HCT116 (cell line): ENCODE data around the gene ST3GAL3. TPM values are rescaled to one million over a fixed set of nuclear protein-coding genes. Genes with fewer than 3 reads are reported as not detected.

Experiments
- ATAC-seq: fragments of 200-7000 bp; cut with Tn5 transposase; 2 replicates; pipeline ENCODE4 v1.9.1; 2020; ENCODE audit warnings: mild to moderate bottlenecking, moderate library complexity
- BruUV-seq: library from RNA; stranded (reverse); fragments of 400-500 nt; replicated peaks from 2 replicates; lab custom pipeline; 2021; lab: Mats Ljungman, UMichigan
- CTCF ChIA-PET: fragments of 300-600 bp; sonication (Branson Sonifier 250); formaldehyde crosslinking; loops from one replicate; lab custom pipeline; 2021; ENCODE audit warnings: antibody characterized with exemption; lab: Charles Lee
- POLR2A ChIA-PET: fragments of 300-600, 350-600 bp; sonication (Branson Sonifier 250); formaldehyde crosslinking; loops from one replicate; lab custom pipeline; 2021; ENCODE audit warnings: antibody characterized with exemption; lab: Charles Lee
- RAD21 ChIA-PET, 2 experiments: fragments of 300-600 bp; sonication (Branson Sonifier 250); formaldehyde crosslinking; loops; one replicate each; lab custom pipeline; 2023; ENCODE audit warnings: low total read pairs in 2 of 2; ENCODE audit not compliant: uncharacterized antibody in 2 of 2, unreplicated experiment in 2 of 2, low non-redundant PET in 1 of 2; lab: Charles Lee
- DNase-seq: peaks from one replicate; pipeline ENCODE4 v3.0.0-alpha.2; 2010; ENCODE audit warnings: low read depth, low spot score
- H2AFZ ChIP-seq: fragments of 200-600 bp; shearing (Covaris generic), sonication (generic); 2 replicates; pipeline ENCODE4 v1.6.1; 2017; ENCODE audit warnings: low read depth, mixed run types, mixed read lengths, antibody characterized with exemption, low read length; ENCODE audit not compliant: poor library complexity, severe bottlenecking
- H3K27ac ChIP-seq: 2 replicates; pipeline ENCODE4 v1.5.1; 2012; ENCODE audit warnings: low read depth, low read length
- H3K27me3 ChIP-seq: fragments of 200-600 bp; sonication (generic); 2 replicates; pipeline ENCODE4 v1.6.1; 2016; ENCODE audit warnings: mixed run types, low read length, mixed read lengths; ENCODE audit not compliant: insufficient read depth
- H3K36me3 ChIP-seq, 2 experiments: fragments of 200-500 bp in 1 of 2; fragments of 200-600 bp in 1 of 2; sonication (Bioruptor generic) in 1 of 2; sonication (generic) in 1 of 2; 2 replicates each; pipeline versions ENCODE4 v1.5.1 to v1.6.1; 2014 to 2016; ENCODE audit warnings: low read length in 2 of 2, inconsistent platforms in 1 of 2, mixed read lengths in 1 of 2, mixed run types in 1 of 2; ENCODE audit not compliant: insufficient read depth in 2 of 2, control insufficient read depth in 1 of 2
- H3K4me1 ChIP-seq, 2 experiments: fragments of 200-600 bp in 1 of 2; sonication (generic) in 1 of 2; 2 replicates each; pipeline versions ENCODE4 v1.5.1 to v1.6.1; 2012 to 2017; ENCODE audit warnings: low read length in 2 of 2, inconsistent platforms in 1 of 2, mild to moderate bottlenecking in 1 of 2, mixed read lengths in 1 of 2, mixed run types in 1 of 2, moderate library complexity in 1 of 2; ENCODE audit not compliant: insufficient read depth in 2 of 2, control insufficient read depth in 1 of 2
- H3K4me2 ChIP-seq: fragments of 200-600 bp; sonication (generic); 2 replicates; pipeline ENCODE4 v1.6.1; 2017; ENCODE audit warnings: mixed run types, low read length, mixed read lengths
- H3K4me3 ChIP-seq, 2 experiments: fragments of 200-600 bp in 1 of 2; sonication (generic) in 1 of 2; replicated peaks in 1 of 2; 2 replicates each; pipeline ENCODE4 v1.5.1; 2011 to 2016; ENCODE audit warnings: low read length in 2 of 2, control low read depth in 1 of 2, low read depth in 1 of 2, mild to moderate bottlenecking in 1 of 2, mixed read lengths in 1 of 2, mixed run types in 1 of 2
- H3K79me2 ChIP-seq: fragments of 200-600 bp; sonication (generic); 2 replicates; pipeline ENCODE4 v1.6.1; 2017; ENCODE audit warnings: mild to moderate bottlenecking, mixed run types, low read length, moderate library complexity, mixed read lengths; ENCODE audit not compliant: insufficient read depth
- H3K9ac ChIP-seq: fragments of 200-600 bp; sonication (generic); 2 replicates; pipeline ENCODE4 v1.6.1; 2016; ENCODE audit warnings: low read length, mixed read lengths
- H3K9me2 ChIP-seq: fragments of 200-600 bp; sonication (generic), shearing (Covaris generic); 2 replicates; pipeline ENCODE4 v1.6.1; 2017; ENCODE audit warnings: mixed run types, mild to moderate bottlenecking, moderate library complexity; ENCODE audit not compliant: insufficient read depth
- H3K9me3 ChIP-seq, 2 experiments: fragments of 200-500 bp in 1 of 2; fragments of 200-600 bp in 1 of 2; sonication (Bioruptor generic) in 1 of 2; sonication (generic) in 1 of 2; 2 replicates each; pipeline ENCODE4 v1.6.1; 2014 to 2017; ENCODE audit warnings: low read length in 2 of 2, mixed read lengths in 2 of 2, inconsistent platforms in 1 of 2, low read depth in 1 of 2, mild to moderate bottlenecking in 1 of 2, mixed run types in 1 of 2, moderate library complexity in 1 of 2; ENCODE audit not compliant: control insufficient read depth in 1 of 2, insufficient read depth in 1 of 2
- H4K20me1 ChIP-seq: fragments of 200-600 bp; sonication (generic), shearing (Covaris generic); 2 replicates; pipeline ENCODE4 v1.6.1; 2017; ENCODE audit warnings: mixed run types, mild to moderate bottlenecking, moderate library complexity; ENCODE audit not compliant: insufficient read depth
- CBX3 ChIP-seq: IDR thresholded peaks from 2 replicates; pipeline ENCODE4 v1.6.1; 2012; ENCODE audit warnings: low read depth
- ELF1 ChIP-seq: IDR thresholded peaks from 2 replicates; pipeline ENCODE4 v1.6.1; 2012; ENCODE audit warnings: low read depth, borderline replicate concordance
- EZH2phosphoT487 ChIP-seq: fragments of 200-600 bp; IDR thresholded peaks from 2 replicates; pipeline ENCODE4 v1.6.1; 2018; ENCODE audit warnings: antibody characterized with exemption, borderline replicate concordance
- FOSL1 ChIP-seq: IDR thresholded peaks from 2 replicates; pipeline ENCODE4 v1.6.1; 2012; ENCODE audit warnings: low read depth
- RAD21 ChIP-seq: IDR thresholded peaks from 2 replicates; pipeline ENCODE4 v1.6.1; 2012; ENCODE audit warnings: low read depth, mild to moderate bottlenecking
- SIN3A ChIP-seq: IDR thresholded peaks from 2 replicates; pipeline ENCODE4 v1.6.1; 2012; ENCODE audit warnings: low read depth
- SP1 ChIP-seq: IDR thresholded peaks from 2 replicates; pipeline ENCODE4 v1.6.1; 2012; ENCODE audit warnings: low read depth
- SRF ChIP-seq: IDR thresholded peaks from 2 replicates; pipeline ENCODE4 v1.6.1; 2012; ENCODE audit warnings: low read depth
- TCF7L2 ChIP-seq: IDR thresholded peaks from 2 replicates; pipeline ENCODE4 v1.7.0; 2011; ENCODE audit warnings: borderline replicate concordance, inconsistent platforms; ENCODE audit not compliant: insufficient read depth, insufficient read length; ENCODE audit errors: extremely low read depth
- YY1 ChIP-seq: IDR thresholded peaks from 2 replicates; pipeline ENCODE4 v1.6.1; 2011; ENCODE audit warnings: low read length, low read depth, moderate library complexity, mild to moderate bottlenecking; ENCODE audit not compliant: insufficient replicate concordance; ENCODE audit errors: extremely low read depth
- ZFX ChIP-seq: fragments of 450-650 bp; IDR thresholded peaks from 2 replicates; pipeline ENCODE4 v1.6.1; 2017
- ZNF274 ChIP-seq: fragments of 200-500 bp; sonication (Bioruptor generic); IDR thresholded peaks from 2 replicates; pipeline ENCODE4 v1.6.1; 2014; ENCODE audit warnings: mild to moderate bottlenecking, low read depth, low read length, inconsistent platforms
- intact Hi-C: fragments of 100-400 bp; cut with micrococcal nuclease; formaldehyde crosslinking; loops from 2 replicates; pipeline ENCODE4 v1.10.0; 2022
- total RNA-seq: library from RNA; stranded (reverse); gene quantifications from one replicate; pipeline ENCODE4 v1.2.1, GENCODE V29; 2021; ENCODE audit not compliant: unreplicated experiment
- TF ChIP-seq, protein P1 (sequence below): IDR thresholded peaks from 2 replicates; pipeline ENCODE4 v1.6.1; 2012
- TF ChIP-seq, protein P2 (sequence below): IDR thresholded peaks from 2 replicates; pipeline ENCODE4 v1.6.1; 2012; ENCODE audit warnings: low read depth
- TF ChIP-seq, protein P3 (sequence below): IDR thresholded peaks from 2 replicates; pipeline ENCODE4 v1.6.1; 2011; ENCODE audit warnings: mild to moderate bottlenecking, low read length, moderate library complexity; ENCODE audit not compliant: insufficient replicate concordance; ENCODE audit errors: extremely low read depth

The ST3GAL3 gene
- total RNA-seq, 1 experiment from 2014 or later, result 7.2 TPM

DNA sequence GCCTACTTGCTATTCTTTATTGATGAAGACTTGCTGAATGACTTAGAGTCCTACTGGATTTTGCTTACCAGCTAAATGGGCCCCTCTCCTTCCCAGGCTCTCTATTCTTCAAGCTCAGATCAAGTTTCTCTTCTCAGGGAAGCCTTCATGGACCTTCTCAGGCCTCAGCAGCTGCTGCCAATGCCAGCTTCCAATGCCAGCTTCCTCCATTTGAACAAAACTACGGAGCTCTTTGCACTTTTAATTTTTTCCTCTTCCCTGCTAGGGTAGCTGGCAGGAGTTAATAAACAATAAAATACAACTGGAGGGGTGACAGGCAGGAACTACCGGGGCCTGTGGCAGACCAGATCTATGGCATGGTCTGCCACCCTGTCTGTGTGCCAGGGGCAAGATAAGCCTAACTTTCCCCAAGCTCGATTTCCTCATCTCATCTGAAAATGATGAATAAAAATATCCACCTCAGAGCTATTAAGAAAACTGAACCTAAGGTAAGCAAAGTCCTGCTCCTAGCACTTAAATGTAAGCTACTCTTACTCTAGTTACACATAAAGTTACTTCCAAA lies 238.4 kb downstream of the ST3GAL3 start:
- DNase-seq (no peak), ATAC-seq (no peak)
- TF ChIP-seq FOSL1, result no peak
- TF ChIP-seq TCF7L2, result no peak
- TF ChIP-seq EZH2phosphoT487, result no peak
- TF ChIP-seq, protein P1, sequence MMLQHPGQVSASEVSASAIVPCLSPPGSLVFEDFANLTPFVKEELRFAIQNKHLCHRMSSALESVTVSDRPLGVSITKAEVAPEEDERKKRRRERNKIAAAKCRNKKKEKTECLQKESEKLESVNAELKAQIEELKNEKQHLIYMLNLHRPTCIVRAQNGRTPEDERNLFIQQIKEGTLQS, result no peak
- no peak for TF ChIP-seq CBX3
- no peak for TF ChIP-seq RAD21
- TF ChIP-seq ELF1, result no peak
- no peak for TF ChIP-seq YY1
- TF ChIP-seq, protein P2, sequence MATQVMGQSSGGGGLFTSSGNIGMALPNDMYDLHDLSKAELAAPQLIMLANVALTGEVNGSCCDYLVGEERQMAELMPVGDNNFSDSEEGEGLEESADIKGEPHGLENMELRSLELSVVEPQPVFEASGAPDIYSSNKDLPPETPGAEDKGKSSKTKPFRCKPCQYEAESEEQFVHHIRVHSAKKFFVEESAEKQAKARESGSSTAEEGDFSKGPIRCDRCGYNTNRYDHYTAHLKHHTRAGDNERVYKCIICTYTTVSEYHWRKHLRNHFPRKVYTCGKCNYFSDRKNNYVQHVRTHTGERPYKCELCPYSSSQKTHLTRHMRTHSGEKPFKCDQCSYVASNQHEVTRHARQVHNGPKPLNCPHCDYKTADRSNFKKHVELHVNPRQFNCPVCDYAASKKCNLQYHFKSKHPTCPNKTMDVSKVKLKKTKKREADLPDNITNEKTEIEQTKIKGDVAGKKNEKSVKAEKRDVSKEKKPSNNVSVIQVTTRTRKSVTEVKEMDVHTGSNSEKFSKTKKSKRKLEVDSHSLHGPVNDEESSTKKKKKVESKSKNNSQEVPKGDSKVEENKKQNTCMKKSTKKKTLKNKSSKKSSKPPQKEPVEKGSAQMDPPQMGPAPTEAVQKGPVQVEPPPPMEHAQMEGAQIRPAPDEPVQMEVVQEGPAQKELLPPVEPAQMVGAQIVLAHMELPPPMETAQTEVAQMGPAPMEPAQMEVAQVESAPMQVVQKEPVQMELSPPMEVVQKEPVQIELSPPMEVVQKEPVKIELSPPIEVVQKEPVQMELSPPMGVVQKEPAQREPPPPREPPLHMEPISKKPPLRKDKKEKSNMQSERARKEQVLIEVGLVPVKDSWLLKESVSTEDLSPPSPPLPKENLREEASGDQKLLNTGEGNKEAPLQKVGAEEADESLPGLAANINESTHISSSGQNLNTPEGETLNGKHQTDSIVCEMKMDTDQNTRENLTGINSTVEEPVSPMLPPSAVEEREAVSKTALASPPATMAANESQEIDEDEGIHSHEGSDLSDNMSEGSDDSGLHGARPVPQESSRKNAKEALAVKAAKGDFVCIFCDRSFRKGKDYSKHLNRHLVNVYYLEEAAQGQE, result no peak
- no peak for TF ChIP-seq ZFX
- TF ChIP-seq SIN3A, result no peak
- TF ChIP-seq SP1, result no peak
- TF ChIP-seq, protein P3, sequence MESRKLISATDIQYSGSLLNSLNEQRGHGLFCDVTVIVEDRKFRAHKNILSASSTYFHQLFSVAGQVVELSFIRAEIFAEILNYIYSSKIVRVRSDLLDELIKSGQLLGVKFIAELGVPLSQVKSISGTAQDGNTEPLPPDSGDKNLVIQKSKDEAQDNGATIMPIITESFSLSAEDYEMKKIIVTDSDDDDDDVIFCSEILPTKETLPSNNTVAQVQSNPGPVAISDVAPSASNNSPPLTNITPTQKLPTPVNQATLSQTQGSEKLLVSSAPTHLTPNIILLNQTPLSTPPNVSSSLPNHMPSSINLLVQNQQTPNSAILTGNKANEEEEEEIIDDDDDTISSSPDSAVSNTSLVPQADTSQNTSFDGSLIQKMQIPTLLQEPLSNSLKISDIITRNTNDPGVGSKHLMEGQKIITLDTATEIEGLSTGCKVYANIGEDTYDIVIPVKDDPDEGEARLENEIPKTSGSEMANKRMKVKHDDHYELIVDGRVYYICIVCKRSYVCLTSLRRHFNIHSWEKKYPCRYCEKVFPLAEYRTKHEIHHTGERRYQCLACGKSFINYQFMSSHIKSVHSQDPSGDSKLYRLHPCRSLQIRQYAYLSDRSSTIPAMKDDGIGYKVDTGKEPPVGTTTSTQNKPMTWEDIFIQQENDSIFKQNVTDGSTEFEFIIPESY, result no peak
- no peak for TF ChIP-seq ZNF274
- TF ChIP-seq SRF, result no peak
- POLR2A ChIA-PET, result interaction anchor here (0.6 to 0.8 kb wide), 4 partner anchors 8 to 186 kb away, joined by 3 read pairs; no protein-coding TSS in a partner anchor
- H3K27ac ChIP-seq, result peak overlapping the region; percentile 88
- RAD21 ChIA-PET, result interaction anchor here (1.2 to 2.0 kb wide), 3 partner anchors 11 to 182 kb away, joined by 4 to 10 read pairs (median 9); partner anchors contain the start of gene ARTN (in 2 of the 2)
- no peaks in the 10 kb centered on the region for H3K9me2 ChIP-seq
- peak overlapping the region; percentile 96 for H3K4me2 ChIP-seq
- BruUV-seq, result TSS peak; percentile 88
- CTCF ChIA-PET, result interaction anchor here (1.1 to 9.8 kb wide), 4 partner anchors 13 to 182 kb away, joined by 3 to 130 read pairs (median 14); partner anchors contain the start of gene ARTN
- H4K20me1 ChIP-seq, result no peaks in the 10 kb centered on the region
- H3K36me3 ChIP-seq, result 0 out of 4 replicates have a peak, but pooled peaks cover 0 to 3% of the 10 kb centered on the region in 2 experiments
- peak overlapping the region; percentile 76 for H3K9ac ChIP-seq
- H3K9me3 ChIP-seq, result no peaks in the 10 kb centered on the region
- H3K4me1 ChIP-seq, result peaks cover 10 to 23% of the 10 kb centered on the region in 2 experiments; a peak in 3 of 4 replicates
- H3K27me3 ChIP-seq, result no peaks in the 10 kb centered on the region
- peak overlapping the region; percentile 37 for H2AFZ ChIP-seq
- H3K4me3 ChIP-seq, result peak overlapping the region; percentile 77 to 97
- peaks cover 11% of the 10 kb centered on the region for H3K79me2 ChIP-seq
- intact Hi-C loops, result loop anchor here (1.0 kb wide), 1 partner anchor 182 kb away; no protein-coding TSS in a partner anchor
